Activated CD4-positive, alpha-beta T cell treated with anti-CD3 and anti-CD28 coated beads, Interleukin-2, Interleukin-4, amounts not matched to agents 100 ng/mL and 50 ng/mL, durations not matched to agents 16 hours and 8 hours (primary cell): ENCODE data around the gene DCAF16.
"Not testable (repeated sequence)": the region's sequence is repeated elsewhere in the genome, so short reads cannot be mapped to it uniquely, and the experiment has no call there.

Source experiments
- DNase-seq: peaks from one replicate; pipeline ENCODE4 v3.0.0-alpha.2; 2020; ENCODE audit warnings: low spot score

The DCAF16 gene

GRCh38 chr4:17810260-17811077 is at the start of gene DCAF16, which contains the start of gene NCAPG:
Gene DCAF16 (minus strand): TSS chr4:17810757. CDS start chr4:17804141, 6,616 bp downstream.
Gene NCAPG (plus strand): TSS chr4:17810979. CDS start chr4:17811078, 99 bp downstream.
- peak; percentile 100 for DNase-seq

- DNase-seq: no peak
Observed at GRCh38 chr4:17859793-17860406, 49.3 kb upstream of the DCAF16 start.

DNA sequence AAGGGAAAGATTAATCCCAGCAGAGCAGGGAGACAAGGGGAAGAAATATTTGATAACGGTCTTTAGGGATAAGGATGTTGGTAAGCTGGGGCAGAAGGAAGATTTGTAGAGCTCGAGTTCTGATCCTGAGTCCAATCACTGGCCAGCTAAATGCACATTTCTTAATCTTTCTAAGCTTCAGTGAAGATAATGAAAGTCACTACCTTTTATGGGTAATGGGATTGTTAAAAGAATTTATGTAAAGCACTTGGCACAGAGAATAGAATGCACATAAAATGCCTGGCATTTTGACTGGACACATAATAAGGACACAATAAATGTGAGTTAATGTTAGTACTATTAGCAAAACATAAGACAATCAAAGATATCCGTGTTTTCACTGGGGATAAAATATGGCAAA is 43.5 kb upstream of the DCAF16 start:
- DNase-seq: no peak

- no peak for DNase-seq
Observed at GRCh38 chr4:17851959-17852358, 41.4 kb upstream of the DCAF16 start.

- not testable (repeated sequence) for DNase-seq
Observed at GRCh38 chr4:17850295-17850694, 39.7 kb upstream of the DCAF16 start.

DNA sequence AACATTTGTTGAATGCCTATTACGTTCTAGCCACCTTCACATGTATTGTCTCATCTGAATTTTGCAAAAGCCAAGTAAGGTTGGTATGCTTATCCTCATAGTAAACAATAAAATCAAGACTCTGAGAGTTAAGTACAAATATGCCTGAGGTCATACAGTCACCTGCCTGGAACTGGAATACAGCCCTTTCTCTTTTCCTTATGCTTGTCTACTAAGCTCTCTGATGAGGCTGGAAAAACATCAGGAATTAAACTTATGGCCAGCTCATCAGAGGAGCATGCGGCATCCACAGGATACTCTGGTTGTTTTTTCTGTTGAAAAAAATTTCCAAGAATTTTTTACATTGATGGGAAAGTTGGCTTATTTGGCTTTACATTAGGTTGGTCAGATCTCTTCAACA is 35.7 kb upstream of the DCAF16 start:
- DNase-seq: no peak

DNA sequence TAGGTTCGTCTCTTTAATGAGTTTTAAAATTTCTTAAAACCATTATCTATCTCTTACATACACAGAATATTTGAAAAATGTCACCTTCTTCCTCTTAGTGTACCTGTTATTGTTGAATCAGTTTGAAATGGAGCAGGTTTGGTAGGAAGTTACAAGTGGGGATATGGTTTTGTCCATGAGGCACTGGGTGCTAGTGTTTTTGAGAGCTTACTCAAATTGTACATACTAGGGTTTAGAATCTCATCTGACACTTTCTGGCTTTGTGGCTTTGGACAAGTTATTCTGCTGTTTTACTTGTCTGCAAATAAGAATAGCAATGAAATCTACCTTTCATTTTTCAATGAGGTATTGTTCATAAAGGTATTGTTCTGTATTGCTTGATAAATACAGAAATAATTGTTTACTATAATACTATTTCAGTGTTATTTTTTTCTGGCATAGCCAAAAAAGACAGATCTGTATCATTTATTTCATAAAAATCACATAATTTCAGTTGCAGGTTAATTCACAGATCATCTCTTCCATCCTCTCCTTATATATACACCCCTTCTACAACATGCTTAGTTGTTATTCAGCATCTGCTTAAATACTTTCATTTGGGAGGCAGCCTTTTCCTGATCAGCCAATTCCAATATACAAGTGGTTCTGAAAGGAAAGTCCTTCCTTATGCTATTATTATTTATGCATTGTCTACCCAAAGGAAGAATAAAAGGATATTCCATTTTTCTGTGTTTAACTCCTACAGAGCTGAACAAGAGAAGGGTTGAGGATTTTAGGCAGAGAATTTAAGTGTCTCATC is 13.5 kb upstream of the DCAF16 start:
- no peak for DNase-seq

GRCh38 chr4:17817027-17817426 is 6.5 kb upstream of the DCAF16 start:
- DNase-seq: peak; percentile 50

- no peak for DNase-seq
Observed at GRCh38 chr4:17816142-17816541, 5.6 kb upstream of the DCAF16 start.

DNA sequence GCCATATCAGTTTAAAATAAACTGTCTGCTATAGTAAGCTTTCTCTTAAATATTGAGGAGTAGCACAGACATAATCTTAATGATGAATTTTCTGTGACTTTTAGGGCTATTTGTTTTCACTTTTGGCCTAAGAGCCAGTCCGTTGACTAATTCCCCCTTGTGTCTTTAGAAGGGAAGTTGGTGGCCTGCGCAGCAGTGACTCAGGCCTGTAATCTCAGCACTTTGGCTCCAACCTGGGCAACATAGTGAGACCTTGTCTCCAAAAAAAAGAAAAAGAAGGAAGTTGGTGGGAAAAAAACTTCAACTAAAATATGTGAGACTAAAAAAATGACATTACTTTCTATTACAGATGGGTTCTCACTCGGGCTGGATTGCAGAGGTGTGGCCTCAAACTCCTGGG is 3.6 kb upstream of the DCAF16 start:
- DNase-seq: no peak

DNA sequence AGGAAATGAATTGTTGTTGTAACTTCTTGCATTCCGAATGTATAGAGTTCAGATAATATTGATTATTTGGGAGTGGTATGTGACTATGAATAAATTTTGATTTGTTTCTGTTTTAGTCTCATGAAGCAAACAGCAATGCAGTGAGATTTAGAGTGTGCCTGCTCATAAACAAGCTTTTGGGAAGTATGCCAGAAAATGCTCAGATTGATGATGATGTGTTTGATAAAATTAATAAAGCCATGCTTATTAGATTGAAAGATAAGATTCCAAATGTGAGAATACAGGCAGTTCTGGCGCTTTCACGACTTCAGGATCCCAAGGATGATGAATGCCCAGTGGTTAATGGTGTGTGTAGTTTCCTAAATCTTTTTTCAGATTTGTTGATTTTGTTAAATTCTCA is 2.2 kb upstream of the DCAF16 start:
- no peak for DNase-seq

GRCh38 chr4:17812125-17812524 is 1.6 kb upstream of the DCAF16 start:
- no peak for DNase-seq

DNA sequence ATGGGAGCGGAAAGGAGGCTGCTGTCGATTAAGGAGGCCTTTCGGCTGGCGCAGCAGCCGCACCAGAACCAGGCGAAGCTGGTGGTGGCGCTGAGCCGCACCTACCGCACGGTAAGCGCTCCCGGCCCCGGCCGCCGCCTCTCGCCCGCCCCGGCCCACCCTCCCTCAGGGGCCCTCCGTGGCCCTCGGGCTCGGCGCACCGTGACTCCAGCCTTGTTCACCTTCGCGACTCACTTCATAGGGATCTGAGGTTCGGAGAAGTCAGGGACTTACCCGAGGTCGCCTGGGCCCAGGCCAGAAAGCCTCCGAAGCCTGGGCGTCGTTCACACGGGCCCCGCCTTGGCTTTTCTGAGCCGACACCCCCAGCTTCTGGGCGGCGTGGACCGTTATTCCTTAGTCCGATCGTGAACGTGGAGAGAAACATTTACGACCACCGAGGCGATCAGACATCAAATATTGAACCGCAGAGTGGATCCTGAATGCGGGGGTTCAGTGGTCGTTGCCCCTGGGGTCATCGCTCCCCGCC is 584 bp upstream of the DCAF16 start:
- peak; percentile 27 for DNase-seq

DNA sequence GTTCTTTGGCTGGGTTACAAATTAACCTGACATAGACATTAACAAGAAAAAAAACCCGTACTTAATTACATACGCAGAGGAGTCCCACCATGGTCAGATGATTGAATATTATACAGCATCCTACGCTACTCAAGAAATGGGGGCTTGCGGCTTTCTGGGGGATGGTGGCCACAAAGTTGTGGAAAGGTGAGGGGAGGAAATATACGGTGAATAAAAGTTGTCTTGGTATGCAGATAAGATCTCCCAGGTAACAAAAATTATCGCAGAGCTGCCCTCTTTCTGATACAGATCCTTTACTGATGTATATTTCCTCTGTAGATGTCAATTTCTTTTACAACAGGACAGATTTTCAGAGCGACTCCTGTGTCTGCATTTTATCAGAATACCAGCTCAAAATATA is 890 bp downstream of the DCAF16 start:
- no peak for DNase-seq

DNA sequence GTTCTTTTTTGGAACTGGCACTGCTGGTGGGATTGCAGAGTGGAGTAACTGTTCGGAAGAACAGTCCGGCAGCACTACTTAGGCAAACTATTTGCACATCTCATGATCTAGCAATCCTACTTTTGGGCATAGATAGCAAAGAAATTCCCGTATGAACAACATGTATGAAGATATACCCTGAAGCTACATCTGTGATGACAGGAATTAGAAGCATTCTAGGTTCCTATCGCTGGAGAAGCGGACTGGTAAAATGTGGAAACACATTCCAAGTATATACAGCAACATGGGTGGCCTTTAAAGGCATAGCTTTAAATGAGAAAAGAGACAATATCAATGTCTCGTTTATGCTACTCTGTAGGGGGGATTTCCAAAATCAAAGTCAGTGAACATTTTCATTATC is 3.1 kb downstream of the DCAF16 start:
- DNase-seq: no peak

GRCh38 chr4:17805580-17806155 is 4.9 kb downstream of the DCAF16 start:
- peak; percentile 40 for DNase-seq

DNA sequence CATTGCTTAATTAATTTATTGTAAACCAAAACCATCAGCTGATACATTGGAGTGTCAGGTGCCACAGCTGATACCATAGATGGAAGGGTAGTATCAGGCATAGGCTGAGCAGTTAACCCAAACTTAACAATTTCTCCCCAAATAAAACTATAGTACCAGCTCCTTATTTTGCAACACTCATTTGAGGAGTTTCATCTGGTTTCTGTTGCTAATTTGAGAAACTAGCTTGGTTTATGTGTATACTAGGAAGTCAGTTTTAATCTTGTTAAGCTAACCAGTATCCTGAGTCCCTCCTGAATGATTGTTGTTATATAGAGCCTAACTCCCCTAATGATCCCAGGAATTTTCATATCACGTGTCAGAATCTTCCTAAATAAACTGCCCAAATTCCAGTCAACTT is 12.7 kb downstream of the DCAF16 start:
- DNase-seq: no peak

DNA sequence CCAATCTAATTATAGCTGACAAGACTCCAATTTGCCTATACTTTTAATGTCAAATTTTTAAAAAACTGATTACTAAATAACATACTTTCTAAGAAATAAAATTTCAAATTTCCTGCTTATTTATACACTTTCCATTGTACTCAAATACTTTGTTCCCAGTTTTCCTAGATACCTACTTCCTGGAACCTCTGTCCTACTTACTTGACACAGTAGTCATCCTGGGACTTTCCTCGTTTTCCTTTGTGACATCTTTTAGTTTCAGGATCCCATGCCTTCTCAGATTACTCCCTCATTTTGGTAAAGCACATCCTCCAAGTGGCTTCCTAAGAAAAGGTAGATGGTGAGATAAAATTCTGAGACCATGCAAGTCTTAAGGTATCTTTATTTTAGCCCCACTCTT is 15.8 kb downstream of the DCAF16 start:
- no peak for DNase-seq

- no peak for DNase-seq
Observed at GRCh38 chr4:17788956-17789355, 21.6 kb downstream of the DCAF16 start.

GRCh38 chr4:17787315-17787714 is 23.2 kb downstream of the DCAF16 start:
- DNase-seq: no peak

DNA sequence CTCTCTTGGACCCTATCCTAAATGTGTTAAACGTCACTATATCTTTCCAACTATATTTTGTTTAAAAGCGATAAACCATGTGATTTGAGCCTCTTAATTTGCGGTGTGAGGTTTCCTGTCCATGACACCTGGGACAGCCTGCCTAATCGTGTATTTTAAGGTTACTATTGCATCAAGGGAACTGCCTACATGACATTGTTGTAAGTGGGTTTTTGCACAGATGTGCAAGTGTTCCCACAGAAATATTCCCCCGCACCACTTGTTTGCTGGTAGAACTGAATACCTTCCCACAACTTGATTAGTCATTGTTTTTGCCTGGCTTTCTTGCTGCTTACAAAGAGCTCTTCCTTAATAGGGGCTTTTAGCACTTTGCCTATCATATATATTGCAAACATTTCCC is 24.0 kb downstream of the DCAF16 start:
- DNase-seq: no peak

DNA sequence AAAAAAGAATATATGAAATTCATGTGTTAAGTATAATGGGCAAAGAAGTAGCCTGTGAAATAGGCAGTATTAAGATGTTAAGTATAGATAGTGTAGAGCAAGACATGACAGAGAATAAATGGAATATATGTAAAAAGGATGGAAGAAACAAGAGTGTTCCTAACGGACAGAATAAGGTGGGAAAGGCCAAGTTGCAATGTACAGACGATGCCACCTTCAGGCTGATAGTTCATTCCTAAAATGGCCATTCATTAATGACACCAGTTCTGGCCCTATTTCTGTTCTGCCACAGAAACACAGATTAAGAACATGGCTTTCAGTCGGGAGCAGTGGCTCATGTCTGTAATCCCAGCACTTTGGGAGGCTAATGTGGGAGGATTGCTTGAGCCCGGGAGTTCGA is 24.7 kb downstream of the DCAF16 start:
- no peak for DNase-seq
